Hematopoietic multipotent progenitor cell treated with erythropoietin and hydrocortisone succinate and interleukin-3 and kit ligand, for 8 days (in vitro differentiated cells): ENCODE results near the gene ENO4.

Source experiments
- DNase-seq: peaks from one replicate; pipeline ENCODE4 v3.0.0-alpha.2; 2015

Gene ENO4

DNA sequence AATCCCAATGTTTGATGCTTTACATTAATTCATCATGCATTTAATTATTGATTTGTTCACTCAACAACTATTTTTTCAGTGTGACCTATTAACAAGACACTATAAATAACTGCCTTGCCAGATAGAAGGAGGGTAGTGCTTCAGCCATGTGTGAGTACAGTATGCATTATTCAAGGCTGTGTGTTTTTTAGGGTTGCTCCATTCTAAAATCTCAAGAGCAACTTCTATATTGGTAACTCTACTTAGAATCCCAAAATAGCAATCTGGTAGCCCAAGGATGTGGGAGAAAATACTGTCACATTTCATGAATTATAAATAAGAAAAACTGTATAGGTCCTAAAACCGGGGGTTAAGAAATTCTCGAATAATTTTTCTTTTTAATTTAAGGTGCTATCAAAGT lies 69.9 kb downstream of the ENO4 start:
- DNase-seq: no peak

DNA sequence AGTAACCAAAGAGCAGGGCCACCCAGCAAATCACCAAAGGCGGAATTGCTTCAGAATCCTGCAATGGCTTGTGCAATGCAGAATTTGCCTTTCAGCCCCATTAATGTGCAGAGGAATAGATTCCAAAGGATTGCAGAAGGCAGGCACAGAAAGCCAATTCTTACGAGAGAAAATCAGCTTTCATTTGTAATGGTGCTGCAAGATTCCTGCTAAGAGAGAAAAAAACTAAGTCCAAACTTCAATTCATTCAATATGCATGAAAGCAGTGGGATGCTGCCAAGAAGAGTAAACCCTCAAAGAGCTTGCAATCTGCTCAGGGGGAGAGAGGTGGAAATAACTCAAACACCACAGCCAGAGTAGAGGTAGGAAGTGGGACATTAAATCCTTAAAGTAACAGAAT lies 70.4 kb downstream of the ENO4 start:
- no peak for DNase-seq

DNA sequence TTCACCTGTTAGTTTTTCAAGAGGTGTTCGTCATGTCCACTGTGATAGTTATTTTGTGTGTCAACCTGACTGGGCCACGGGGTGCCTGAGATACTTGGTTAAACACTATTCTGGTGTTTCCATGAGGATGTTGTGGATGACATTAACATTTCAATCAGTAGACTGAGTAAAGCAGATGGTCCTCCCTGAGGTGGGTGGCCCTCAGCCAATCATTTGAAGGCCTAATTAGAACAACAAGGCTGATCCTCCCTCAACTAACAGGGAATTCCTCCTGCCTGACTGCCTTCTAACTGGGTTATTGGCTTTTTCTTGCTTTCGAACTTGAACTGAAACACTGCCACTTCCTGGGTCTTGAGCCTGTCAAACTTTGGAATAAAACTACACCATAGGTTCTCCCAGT lies 75.8 kb downstream of the ENO4 start:
- no peak for DNase-seq

DNA sequence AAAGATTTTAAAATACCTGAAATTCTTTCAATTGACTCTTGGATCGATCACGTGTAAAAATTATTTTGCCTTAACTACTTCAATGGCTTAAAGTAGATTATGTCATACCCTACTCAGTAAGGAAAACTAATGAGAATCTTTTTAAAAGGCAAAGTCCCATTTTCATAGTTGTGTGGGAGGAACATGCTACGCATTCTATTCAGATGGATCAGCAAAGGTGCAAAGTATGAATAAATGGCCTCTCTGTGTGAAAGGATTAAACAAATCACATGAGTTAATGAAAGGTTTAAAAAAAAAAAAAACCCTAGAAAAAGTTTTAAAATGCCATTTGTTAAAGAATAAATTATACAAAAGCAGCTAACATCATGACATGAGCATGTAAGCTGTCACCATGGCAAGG lies 77.1 kb downstream of the ENO4 start:
- DNase-seq: no peak

DNA sequence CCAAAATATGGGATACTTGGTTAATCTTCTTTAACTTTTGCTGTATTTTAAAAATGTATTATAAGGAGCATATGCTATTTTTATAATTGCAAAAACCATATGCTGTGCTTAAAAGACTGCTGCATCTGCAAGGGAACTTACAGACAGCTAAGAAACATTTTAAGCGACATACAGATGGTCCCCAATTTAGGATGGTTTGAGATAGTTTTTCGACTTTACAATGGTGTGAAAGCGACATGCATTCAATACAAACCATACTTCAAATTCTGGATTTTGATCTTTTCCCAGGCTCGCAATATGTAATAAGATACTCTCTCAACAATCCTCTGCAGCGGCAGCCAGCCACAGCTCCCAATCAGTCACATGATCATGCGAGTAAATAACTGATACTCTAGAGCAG lies 82.5 kb downstream of the ENO4 start:
- DNase-seq: no peak
